Epithelial cell of esophagus (primary cell): ENCODE data around the gene MACROD2.

ENCODE experiments used
- DNase-seq: peaks from one replicate; pipeline ENCODE4 v3.0.0; 2010; ENCODE audit warnings: low read depth
- H3K4me3 ChIP-seq: 2 replicates; pipeline ENCODE4 v1.5.1; 2011; ENCODE audit warnings: mild to moderate bottlenecking, low read length, control low read depth
- TF ChIP-seq, protein P1 (sequence below): IDR thresholded peaks from 2 replicates; pipeline ENCODE4 v1.5.1; 2011; ENCODE audit warnings: low read depth, mild to moderate bottlenecking, low read length, control low read depth, inconsistent platforms; ENCODE audit not compliant: insufficient read depth; ENCODE audit errors: missing control alignments

Gene MACROD2

DNA sequence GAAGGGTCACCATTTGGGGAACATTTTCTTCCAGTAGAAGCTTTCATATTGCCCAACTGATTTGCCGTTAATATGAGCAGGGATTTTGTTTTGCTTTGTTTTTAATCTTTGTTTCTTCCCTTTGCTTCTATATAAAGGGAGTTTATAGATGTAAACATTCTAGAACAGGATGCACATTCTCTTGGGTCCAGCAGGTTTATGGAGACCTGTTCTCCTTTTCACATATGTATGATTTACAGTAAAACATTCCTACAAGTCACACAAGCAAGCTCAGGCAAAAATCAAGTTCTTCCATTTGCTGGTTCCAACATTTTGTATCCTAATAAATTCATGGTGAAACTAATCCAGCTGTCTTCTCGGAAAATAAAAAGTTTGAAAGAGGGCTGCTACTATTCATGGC is 1424.5 kb downstream of the MACROD2 start:
- no peak for DNase-seq
- TF ChIP-seq, protein P1, sequence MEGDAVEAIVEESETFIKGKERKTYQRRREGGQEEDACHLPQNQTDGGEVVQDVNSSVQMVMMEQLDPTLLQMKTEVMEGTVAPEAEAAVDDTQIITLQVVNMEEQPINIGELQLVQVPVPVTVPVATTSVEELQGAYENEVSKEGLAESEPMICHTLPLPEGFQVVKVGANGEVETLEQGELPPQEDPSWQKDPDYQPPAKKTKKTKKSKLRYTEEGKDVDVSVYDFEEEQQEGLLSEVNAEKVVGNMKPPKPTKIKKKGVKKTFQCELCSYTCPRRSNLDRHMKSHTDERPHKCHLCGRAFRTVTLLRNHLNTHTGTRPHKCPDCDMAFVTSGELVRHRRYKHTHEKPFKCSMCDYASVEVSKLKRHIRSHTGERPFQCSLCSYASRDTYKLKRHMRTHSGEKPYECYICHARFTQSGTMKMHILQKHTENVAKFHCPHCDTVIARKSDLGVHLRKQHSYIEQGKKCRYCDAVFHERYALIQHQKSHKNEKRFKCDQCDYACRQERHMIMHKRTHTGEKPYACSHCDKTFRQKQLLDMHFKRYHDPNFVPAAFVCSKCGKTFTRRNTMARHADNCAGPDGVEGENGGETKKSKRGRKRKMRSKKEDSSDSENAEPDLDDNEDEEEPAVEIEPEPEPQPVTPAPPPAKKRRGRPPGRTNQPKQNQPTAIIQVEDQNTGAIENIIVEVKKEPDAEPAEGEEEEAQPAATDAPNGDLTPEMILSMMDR = no peak
- H3K4me3 ChIP-seq = no peak overlapping the region

DNA sequence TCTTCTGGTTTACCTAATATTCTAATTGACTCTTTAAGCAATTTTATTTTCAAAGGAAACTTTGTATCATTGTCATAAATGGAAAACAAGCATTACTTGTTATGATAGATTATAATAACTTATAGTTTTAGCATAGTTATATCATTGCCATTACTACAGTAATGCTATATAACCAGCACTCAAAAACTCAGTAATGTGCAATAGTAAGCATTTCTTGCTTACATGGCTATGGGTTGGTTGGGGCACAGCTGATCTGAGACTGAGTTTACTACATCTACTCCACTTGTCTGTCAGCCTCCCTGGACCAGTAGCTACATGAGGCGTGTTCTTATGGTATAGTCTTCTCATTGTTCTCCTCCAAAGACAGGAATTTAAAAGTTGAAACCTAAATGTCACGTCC is 1427.7 kb downstream of the MACROD2 start:
- DNase-seq = no peak
- no peak overlapping the region for H3K4me3 ChIP-seq
- TF ChIP-seq, protein P1 = no peak

DNA sequence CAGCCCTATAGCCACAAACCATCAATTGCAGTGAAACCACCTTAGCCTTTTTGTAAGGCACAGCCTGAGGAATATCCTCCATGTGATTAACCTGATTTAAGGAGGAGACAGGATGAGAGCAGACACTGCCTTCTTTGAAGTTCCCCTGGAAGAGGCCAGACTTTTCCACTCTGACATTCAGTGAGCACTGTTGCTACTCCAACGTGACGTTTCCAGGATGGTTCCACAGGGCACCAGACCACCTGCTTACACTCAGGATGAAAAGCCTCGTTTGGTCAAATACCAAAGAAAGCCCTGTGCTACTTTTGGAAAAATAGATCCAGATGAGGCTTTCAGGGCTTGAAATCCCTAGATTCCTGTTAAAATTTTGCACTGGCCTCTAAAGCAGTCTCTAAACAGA is 1444.2 kb downstream of the MACROD2 start:
- TF ChIP-seq, protein P1 = no peak
- no peak for DNase-seq
- no peak overlapping the region for H3K4me3 ChIP-seq

DNA sequence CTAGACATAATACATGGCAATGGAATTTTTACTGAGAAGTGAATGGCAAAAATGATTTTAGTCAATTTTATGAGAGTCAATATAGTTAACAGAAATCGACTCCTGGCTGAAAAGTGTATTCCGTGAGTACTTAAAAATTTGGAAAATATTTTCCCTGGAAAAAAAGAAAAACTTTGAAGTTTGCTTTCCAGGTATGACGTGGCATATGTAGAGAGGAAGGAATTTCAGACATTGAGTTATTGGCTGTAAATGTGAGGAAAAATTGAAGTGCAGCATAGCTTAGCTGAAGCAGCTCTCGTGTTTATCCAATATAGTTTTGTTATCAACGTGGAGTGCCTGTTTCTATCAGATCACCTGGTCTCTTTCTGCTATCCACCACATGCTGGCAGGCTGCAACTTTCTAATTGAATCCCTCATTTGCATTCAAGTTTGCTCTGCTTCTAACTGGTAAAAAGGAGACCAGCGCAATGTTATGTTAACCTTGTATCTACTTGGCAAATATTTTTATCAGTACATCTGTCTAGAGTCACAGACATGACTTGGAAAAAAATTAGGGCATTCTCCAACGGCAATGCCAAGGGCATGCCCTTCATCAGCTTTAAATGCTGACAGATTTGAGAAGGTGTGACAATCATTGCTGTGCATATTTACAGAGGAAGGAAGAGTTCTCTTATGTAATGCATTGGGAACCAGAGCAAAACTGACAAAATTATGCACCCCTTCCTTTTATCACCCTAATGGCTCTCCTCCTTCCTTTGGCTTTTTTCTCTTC is 1444.9 kb downstream of the MACROD2 start:
- no peak overlapping the region for H3K4me3 ChIP-seq
- TF ChIP-seq, protein P1 = no peak
- no peak for DNase-seq

DNA sequence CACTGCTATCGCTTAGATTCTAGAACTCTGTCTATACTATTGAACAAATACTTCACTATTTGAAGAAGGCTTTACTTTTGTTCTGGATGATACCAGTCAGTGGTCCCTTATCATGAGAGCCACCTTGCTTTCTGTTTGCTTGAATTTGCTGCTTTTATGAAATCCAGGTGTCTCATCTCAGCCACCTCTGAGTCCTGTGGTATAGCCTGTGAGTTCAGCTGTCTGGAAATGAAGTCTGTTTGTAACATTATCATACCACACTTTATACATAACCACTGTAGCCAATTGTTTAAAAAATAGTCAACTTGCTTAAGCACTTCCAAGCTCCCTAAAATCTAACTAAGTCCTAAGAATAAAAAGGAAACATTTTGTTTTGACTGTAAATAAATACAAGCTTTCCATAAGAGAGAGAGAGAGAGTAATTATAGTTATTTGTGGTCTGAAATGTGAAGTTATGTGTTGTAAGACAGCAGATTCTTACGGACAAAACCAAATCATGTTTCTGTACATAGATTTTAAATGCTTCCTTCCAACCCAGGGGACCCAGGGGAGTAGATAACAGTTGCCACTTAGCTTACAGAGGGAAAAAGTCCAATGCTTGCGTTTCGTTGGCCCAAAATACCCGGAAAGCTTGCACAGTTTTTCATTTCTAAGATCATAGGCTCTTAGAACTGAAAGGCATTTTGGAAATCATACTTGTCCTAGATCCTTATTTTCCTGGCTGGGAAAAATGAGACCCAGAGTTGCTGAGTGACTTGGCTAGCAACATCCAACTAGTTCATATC is 1449.9 kb downstream of the MACROD2 start:
- TF ChIP-seq, protein P1 = no peak
- H3K4me3 ChIP-seq = no peak overlapping the region
- no peak for DNase-seq

DNA sequence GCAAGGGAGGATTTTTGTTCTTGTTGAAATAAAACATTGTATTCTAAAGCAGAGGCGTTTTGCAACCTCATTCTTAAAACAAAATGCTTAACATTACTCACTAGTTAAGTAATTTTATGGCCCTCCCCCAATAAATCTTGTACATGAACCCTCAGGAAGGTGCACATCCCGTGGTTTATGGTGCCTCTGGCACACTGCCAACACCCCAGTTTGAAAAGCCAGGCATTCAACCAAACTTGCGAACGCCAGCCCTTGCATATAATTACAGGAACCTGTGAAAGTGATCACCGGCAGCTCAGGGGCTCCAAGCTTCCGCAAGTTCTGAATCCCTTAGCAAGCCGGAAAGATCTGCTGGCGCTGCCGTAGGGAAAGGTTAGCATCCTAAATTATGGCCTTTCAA is 1451.1 kb downstream of the MACROD2 start:
- DNase-seq = peak; percentile 47
- TF ChIP-seq, protein P1 = no peak

DNA sequence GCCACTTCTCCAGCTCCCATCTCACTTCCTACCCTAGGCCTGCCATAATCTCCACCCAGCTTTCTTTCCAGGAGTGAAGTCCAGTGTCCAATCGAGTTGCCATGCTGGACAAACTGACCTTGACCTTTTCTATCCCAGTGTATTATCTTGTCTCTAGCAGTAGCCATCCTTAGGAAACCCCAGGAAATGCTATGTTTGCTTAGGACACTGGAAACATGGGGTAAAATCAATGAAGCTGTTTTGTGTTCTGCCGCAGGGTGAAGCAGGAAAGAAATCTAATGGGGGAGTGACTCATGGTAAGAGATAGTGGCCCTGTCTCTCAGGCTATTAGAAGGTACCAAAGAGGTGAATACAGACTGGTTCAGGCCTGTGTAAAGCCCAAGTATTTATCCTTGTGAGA is 1452.2 kb downstream of the MACROD2 start:
- H3K4me3 ChIP-seq = no peak overlapping the region
- DNase-seq = no peak
- TF ChIP-seq, protein P1 = no peak

More for the DNA sequence above, 1451.1 kb downstream of the MACROD2 start:
- no peak overlapping the region for H3K4me3 ChIP-seq
